ENCODE measurements around the gene KRT31.
"Not testable (repeated sequence)": the region's sequence is repeated elsewhere in the genome, so short reads cannot be mapped to it uniquely, and the experiment has no call there.

KRT31 gene

DNA sequence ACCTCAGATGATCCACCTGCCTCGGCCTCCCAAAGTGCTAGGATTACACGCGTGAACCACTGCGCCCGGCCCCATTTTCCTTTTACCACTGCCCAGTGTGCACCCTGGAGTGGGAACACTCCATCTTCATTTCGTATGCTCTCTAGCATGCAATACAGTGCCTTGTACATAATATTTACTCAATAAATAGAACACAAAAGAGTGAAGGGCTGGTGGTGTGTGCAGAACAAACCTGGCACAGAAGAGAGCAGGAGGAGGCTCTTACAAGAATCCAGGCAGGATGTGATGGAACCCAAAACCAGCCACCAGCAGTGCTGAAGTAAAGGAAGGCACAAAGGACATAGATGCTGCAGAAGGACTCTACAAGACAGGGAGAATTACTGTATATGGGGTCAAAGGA, 19.7 kb upstream of the KRT31 start:
- DNase-seq, result no peak

DNA sequence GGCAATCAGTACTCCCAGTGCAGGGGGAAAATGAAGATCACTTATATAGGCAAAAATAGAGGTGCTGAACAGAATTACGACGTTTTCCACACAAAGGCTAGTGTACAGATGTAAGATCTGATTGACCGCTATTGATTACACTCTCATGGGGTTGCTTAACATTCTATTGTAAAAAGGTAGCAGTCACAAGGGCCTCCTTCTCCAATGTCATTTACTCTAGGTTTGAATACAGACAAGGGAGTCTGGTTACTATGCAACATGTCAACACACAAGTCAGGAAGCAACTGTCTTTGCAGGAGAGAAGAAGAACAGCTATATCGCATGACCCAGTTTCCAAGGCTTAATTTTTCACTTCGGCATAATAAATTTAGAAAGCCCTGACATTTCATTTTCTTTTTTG, 19.1 kb upstream of the KRT31 start:
- no peak for DNase-seq

DNA sequence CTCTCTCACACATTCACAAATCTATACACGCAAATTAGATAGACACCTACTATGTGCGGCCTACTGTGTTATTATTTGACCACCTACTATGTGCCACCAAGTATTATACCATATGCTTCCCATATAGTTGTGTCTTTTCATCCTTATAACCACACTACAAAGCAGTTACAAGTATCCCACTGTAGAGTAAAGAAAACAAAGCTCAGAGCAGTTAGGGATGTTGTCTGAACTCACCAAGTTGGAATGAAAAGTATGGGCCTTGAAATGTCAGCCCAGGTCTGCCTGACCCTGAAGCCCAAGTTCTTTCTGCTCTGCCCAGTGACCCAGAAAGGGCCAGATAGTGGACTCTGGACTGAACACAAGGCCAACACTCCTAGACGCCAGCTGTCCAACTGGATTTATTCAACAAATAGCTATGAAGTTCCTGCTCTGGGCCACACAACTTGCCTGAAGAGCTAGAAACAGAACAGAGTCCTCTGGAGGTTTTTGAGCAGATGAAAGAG, 18.5 kb upstream of the KRT31 start:
- DNase-seq, result no peak

DNA sequence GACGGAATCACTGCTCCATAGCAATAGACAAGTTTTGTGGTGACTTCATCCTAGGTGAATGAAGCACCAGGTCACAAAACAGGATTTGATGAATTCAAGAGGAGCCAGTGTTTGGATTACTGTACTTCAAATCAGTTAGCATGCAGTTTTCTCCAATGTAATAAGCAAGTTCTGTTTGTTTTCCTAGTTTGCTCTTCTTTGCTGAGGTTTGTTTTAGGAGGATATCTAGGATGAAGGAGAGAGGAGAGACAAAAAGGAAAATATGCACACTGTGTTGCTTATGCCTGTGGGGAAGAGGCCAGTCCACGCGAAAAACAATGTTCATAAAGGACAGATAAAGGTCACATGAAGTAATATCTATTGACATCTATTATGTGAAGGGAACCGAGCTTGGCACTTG, 18.0 kb upstream of the KRT31 start:
- no peak for DNase-seq

DNA sequence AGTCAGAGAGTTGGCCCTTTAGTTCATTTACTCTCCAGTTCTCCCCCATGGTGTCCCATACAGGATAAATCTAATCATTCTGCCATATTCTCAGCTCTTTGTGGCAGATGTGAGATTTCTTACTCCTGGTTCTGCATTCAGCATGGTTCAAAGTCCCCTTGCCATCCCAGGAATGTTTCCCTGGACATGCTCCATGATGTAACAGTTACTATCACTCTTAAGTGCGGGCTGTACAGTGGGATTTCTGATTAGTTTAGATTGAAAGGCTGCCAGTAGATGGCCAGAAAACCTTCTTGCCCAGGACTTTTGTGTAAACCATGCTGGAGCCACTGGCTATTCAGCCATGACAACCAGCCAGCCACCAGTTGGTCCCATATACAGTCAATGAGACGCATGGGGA, 16.6 kb upstream of the KRT31 start:
- no peak for DNase-seq

DNA sequence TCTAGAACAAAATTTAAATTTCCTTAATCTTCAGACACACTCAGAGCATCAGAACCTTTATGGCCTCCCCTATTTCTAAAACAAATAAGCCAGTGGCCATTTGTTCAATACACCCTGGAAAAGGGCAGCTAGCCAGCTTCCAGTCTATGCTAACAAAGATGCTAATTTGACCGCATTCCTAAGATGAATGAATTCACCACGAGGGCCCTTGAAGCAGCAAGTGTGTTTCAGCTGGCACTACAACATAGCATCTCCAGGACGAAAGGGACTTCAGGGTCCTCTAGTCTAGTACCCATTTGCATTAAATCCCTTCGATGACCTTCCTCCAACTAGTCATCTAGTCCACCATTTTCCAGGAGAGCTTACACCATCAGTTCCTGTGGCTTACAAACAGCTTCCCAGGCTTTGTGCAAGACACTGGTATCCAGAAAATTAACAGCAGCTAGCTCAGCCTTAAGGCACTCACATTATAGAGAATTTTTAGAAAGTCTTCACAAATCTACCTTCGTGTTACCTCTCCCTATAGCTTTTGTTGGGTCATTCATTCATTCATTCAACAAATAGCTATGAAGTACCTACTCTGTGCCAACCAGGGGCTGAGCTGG, 16.0 kb upstream of the KRT31 start:
- DNase-seq, result no peak

DNA sequence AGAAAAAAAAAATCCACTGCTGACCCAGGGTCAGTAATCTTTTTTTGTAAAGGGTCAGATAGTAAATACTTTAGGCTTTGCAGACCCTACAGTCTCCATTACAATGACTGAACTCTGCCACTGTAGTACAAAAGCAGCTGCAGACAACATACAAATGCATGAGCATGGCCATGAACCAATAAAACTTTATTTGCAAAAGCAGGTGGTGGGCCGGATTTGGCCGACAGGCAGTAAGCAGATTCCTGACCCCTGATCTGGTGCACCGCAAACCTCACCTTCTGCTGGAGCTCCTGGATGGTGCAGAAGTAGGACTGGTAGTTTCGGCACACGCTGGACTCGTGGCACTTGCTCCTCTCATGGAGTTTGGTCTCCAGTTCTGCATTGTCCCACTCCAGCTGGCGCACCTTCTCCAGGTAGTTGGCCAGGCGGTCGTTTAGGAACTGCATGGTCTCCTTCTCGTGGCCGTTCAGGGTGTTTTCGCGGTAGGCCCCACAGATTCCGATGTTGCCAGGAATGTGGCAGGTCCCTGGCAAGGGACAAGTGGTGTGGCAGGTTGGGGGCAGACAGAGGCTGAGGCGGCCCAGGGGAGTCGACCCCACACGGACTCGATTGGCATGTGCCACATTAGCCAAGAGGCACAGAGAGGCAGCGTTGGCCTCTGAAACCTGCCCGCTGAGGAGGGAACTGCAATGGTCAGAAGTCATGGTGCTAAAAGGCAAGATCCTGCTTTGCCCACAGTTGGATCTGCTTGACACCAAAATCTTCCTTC, 13.8 kb upstream of the KRT31 start:
- DNase-seq, result no peak

DNA sequence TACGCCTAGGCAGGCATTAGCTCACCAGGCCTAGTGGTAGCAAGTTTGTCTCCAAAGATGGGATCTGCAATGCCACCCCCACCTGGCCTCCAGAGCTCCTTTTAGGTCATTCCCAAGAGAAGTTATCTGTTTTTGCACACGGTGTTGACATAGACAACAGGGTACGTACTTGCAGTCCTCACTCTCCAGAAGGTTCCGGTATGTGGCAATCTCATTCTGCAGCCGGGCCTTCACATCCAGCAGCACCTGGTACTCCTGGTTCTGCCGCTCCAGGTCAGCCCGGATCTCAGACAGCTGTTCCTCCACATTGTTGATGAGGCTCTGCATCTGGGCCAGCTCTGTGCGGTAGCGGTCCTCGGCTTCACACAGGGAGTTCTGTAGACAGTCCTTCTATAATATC, 9.8 kb upstream of the KRT31 start:
- no peak for DNase-seq

DNA sequence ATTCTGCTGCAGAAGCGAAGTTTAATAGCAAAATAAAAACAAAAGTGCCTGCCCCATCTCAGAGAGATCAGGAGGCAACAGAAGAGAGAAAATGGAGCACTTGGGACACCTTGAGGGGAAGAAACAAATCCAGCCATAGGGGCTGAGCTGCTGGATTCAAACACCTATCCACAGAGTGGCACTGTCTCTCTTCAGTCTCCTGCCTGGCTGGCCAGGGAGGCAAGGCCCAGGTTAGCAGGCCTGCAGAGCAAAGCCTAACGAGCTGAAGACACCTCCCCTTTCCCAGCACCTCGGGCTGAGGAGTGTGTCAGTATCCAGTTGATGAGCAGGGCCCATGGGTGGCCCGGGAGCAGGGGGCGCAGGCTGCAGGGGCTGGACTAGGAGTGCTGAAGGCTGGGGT, 8.8 kb upstream of the KRT31 start:
- DNase-seq, result no peak

DNA sequence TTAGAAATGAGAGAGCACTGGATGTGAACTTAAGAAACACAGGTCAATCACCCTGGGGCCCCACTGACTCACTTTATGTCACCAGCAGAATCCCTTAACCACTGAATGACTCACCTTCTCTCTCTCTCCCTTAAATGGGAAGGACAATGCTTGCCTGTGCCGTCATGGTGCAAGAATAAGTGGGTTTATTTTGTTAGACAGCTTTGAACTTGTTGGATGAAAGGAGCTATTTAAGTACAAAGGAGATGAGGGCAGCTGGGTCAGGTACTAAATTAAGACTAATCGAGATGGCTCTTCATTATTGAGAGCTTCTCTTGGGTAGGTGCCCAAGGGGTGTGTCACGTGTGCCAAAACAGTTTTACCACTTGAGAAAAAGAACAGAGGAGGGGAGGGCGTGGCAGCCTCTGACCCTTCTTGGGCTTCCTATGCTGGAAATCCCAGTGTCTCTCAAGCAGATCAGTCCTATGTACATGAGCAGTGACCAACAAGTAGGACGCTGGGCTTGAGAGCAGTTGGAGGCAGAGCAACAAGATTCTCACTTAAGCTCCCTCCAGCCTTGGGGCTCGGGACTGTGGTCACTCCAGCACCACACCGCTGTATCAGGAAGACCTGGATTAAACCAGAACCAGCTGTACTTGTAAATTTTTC, 6.7 kb upstream of the KRT31 start:
- peak; percentile 21 for DNase-seq

DNA sequence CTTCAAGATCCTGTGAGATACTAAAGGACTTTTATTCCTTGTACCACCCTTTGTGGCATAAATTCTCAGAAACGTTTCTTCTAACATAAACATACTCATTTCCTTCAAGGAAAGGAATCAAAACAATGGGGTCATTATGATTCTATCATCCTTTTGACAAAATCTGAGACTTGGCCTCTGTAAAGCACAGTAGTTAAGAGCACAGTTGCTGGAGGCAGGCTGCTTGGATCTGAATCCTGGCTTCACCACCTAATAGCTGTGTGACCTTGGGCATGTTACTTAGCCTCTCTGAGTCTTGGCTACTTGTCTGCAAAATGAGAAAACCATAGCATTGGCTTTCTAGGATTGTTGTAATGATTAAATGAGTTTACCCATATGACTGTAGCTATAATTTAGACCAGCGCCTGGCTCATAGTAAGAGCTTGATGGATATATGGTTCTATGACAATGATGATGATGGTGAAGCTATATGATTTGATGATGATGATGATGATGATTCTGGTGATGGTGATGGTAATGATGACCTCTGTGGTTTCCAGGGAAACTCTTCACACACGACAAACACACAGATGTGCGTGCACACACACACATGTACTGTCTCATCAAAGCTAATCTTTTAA, 6.1 kb upstream of the KRT31 start:
- no peak for DNase-seq

DNA sequence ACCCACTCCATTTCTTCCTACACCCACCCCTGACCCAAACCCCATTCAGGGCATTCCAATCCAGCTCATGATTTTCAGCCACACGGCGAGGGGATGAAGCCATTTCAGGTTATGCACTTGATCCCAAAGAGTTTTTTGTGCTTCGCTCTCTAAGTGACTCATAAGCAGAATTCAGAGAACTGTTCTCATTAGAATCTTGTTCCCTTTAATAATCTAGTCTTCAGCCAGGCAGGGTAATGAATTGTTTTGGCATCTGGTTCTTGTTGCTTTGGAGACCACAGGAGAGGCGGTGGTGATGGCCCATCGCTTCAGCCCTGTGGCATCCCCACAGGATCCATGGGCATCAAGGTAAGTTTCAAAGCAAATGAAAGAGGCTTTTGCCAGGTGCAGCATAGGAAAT, 4.8 kb upstream of the KRT31 start:
- no peak for DNase-seq

DNA sequence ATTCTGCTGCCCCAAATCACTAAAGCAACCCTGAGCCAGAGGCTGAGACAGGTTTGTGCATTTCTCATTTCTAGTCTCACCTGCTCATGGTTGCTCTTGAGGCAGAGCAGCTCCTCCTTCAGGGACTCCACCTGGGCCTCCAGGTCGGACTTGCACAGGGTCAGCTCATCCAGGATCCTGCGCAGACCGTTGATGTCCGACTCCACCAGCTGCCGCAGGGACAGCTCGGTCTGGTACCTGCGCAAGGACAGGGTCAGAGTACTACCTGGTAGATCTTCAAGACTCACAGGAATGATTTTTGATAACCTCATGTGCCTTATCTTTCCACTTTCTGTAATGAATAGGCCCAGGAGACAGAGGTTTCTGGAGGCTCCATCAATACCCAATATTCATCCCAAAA, 1.1 kb downstream of the KRT31 start:
- no peak for DNase-seq

DNA sequence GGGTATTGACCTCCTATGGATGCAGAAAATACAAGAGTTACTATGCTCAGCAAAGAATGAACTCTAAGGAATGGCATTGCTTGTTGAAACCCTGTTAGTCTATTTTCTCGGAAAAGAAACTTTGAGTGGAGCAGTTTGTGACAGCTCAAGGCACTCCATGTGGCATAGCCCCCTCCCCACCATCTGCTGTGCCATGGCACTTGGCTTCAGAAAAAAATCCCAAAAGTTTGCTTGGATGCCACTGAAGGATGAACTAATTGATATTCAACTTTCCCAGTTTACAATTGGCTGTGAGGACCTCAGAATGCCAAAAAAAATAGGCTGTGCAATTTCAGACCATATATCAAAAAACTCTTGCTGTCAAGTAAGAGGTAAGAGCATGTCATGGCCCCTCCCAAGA, 1.8 kb downstream of the KRT31 start:
- DNase-seq, result no peak

DNA sequence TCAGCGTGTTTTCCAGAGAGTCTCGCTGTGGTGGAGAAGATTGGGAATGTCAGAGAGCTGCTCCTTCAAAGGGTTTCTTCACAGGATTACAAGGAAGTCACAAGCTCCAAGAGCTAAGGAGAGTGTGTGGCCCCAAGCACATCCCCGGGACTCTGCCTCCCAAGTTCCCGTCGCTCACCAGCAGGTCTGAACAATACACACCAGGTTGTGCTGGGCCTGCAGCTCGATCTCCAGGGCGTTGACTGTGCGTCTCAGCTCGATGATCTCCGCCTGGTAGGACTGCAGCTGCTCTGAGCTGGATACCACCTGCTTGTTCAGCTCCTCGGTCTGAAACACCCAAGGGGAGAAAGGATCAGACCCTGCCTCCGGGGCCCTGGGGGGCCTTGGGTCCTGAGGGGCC, 2.4 kb downstream of the KRT31 start:
- not testable (repeated sequence) for DNase-seq

DNA sequence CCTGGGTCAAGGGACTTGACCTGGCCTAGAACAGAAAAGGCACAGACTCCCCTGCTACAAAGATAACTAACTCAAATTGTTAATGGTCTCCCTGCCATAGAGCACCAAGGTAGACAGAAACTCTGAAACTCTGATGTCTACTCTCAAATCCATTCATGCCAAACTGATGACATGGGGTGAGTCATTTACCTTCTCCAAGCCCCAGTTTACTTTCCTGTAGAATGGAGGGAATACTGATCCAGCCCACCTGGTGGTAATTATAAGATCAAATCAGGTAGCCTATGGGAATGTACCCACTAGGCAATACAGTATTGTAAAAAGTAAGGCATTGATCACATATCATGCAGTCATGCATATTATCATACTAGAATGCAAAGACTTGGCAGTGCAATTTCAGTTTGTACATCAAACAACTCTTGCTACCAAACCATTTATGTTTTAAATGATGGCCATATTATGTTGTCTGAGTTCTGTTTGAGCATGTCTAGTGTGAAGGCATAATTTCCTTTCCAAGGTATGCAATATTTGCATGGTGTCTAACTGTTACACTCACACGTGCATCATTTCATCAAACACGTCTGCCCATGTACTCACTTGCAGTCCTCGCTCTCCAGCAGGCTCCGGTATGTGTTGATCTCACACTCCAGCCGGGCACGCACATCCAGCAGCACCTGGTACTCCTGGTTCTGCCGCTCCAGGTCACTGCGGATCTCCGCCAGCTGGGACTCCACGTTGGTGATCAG, 3.0 kb downstream of the KRT31 start:
- DNase-seq, result no peak

DNA sequence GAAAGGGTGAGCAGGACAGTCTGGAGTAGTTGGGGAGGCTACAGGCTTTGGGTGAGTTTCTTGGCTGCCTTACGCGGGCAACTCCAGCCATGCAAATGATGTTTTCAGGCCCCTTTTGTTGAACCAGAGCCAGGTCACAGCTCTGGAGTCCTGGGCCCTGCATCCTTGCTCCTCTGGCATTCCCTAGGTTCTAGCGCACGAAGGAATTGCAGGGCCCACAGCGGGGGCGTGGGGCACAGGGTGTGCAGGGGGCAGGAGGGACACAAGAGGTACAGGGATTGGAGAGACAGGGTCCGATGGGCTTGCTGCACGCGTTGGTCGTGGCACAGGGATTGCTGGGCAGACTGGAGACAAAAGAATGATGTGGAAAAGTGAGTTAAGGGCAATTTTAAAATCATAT, 3.6 kb downstream of the KRT31 start:
- no peak for DNase-seq

DNA sequence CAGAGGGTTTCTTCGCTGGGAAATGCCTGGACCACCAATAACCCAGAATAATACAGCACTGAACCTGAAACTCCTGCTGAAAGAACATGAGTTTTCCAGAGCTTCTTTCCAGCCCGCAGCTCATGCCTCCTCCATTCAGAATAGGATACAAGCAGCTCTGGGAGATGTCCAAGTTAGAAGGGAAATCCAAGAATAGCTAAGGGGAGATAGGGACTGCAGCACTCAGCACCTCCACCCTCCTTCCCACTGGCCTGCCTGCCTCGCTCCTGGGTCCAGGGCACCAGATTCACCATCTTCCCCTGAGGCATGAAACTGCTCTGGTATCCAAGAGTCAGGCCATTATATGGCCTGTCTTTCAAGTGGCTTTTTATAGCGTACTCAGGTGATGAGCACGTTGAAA, 4.1 kb downstream of the KRT31 start:
- no peak for DNase-seq

DNA sequence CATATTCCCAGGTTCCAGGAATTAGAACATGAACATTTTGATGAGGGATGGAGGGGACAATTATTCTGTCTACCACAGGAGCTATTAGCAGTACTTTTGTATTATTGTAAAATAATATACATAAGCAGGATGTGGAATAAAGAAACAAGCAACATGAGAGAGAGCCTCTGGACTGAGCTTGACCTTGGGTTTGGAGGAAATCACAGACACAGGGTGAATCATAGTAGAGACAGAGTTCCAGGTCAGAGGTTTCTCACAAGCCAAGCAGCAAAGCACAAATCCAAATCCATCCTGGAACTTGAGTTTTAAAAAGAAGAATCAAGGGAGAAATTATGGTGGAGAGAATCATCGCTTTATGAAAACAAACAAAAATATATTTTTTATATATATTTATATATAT, 5.1 kb downstream of the KRT31 start:
- no peak for DNase-seq

DNA sequence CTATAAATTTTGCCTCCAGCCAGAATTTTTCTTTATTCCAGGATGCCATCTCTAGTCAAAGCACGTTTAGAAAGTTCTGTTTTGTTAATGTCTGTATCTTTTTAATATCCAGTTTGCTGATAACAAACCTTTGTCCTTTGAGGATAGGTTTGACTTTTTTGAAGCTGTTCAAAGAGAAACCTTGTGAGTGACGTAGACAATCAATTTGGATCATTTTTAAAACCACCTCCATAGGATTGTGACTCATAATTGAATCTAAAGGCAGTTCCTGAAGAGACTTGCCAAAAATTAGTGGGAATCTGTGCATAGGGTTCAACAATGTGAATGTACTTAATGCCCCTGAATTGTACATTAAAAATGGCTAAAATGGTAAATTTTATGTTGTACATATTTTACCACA, 5.9 kb downstream of the KRT31 start:
- DNase-seq, result no peak

DNA sequence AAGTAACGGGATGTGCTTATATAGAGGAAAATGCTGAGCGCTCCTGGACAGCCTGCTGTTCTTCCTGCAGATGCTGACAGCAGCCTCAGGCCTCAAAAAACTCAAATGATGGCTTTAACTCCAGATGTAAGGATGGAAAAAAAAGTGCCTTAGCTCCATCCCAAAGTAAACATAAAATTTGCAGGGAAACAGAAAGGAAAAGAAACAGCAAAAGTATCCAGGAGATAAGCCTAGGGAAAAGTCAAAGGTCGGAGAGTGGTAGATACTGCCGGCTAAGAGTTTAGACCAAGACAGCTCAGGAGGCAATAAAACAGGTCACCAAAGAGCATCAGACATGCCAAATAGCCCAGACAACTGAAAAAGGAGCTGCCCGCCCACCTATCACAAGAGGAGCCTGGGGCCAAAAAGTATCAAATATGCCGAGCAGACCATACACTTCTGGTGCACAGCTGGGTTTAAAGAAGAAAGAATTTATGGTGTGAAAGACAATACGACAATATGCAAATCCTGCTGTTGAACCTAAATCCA, 6.9 kb downstream of the KRT31 start:
- no peak for DNase-seq

DNA sequence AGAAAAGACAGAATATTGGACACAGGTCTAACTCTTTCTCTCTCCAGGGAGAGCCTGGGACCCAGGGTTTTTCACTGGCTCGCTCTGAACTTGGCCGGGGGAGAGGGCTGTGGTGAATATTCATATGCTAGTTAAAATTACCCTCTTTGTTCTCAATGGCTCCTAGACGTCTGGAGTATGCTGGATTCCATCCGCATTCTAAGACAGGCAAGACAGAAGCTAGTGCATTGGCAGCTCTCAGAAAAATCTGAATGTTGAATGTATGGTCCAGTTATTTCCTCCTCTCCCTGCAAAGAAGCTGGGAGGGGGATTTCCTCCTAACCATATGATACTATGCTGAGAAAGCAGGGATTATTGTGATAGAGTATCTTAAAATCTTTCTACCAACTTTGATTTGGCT, 9.7 kb downstream of the KRT31 start:
- DNase-seq, result no peak

DNA sequence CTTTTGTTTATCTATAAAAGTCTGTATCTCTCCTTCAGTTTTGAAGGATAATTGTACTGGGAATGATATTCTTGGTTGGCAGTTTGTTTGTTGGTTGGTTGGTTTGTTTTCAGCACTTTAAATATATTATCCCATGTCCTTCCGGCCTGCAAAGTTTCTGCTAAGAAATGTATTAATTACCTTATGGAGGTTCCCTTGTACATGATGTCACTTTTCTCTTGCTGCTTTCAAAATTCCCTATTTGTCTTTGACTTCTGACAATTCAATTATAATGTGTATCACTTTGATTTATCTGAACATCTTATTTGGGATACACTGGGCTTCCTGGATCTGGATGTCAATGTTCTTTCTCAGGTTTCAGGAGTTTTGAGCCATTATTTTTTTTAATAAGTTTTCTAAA, 11.2 kb downstream of the KRT31 start:
- DNase-seq, result no peak
